Endothelial cell of umbilical vein (primary cell): Measurements from ENCODE around the gene MMP2.

Experiments
- EZH2 ChIP-seq: IDR thresholded peaks from 2 replicates; pipeline ENCODE4 v1.6.1; 2012; ENCODE audit warnings: borderline replicate concordance, low read depth, mild to moderate bottlenecking, moderate library complexity, low read length, inconsistent platforms; ENCODE audit not compliant: severe bottlenecking
- GATA2 ChIP-seq: IDR thresholded peaks from 2 replicates; pipeline ENCODE4 v1.7.0; 2011; ENCODE audit warnings: low read depth, mild to moderate bottlenecking, moderate library complexity, mixed read lengths, low read length; ENCODE audit not compliant: insufficient read length, insufficient read depth
- POLR2A ChIP-seq: IDR thresholded peaks from 2 replicates; pipeline ENCODE4 v1.6.1; 2012; ENCODE audit warnings: low read depth, mild to moderate bottlenecking, control low read depth, low read length
- TF ChIP-seq, protein P1 (sequence below), 2 donors: IDR thresholded peaks; 1 replicate in 1 of 2; 2 replicates in 1 of 2; pipeline ENCODE4 v1.5.1; 2011; ENCODE audit warnings: low read length in 2 of 2, mild to moderate bottlenecking in 2 of 2, moderate library complexity in 2 of 2, control low read depth in 1 of 2, inconsistent platforms in 1 of 2, low read depth in 1 of 2; ENCODE audit not compliant: insufficient read depth in 1 of 2; ENCODE audit errors: extremely low read depth in 1 of 2
- TF ChIP-seq, protein P2 (sequence below): IDR thresholded peaks from 2 replicates; pipeline ENCODE4 v1.6.1; 2011; ENCODE audit not compliant: insufficient read depth, insufficient read length

DNA sequence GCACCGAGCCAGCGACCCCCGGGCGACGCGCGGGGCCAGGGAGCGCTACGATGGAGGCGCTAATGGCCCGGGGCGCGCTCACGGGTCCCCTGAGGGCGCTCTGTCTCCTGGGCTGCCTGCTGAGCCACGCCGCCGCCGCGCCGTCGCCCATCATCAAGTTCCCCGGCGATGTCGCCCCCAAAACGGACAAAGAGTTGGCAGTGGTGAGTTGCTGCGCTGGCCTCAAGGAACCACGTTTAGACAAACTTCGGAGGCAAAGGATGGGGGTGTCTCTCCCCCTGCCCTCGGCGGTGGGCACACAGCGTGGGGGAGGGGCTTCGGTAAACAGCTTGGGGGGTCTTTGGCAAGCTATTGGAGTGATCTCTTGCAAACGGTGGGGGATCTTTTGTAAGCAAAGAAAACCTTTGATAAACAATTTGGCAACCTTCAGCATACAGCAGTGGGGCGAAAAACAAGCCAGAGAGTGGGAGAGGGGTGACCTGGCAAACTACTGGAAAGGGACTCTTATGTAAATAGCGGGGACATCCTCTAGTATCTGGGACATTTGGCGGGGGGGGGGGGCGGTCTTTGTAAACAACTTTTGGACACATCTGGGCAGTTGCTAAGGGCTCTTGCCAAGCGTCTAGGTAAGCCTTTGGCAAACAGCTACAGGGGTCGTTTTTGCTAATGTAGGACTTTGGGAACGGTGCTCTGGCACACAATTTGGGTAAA, 587 bp downstream of the MMP2 start:
- TF ChIP-seq POLR2A, result no peak
- TF ChIP-seq, protein P1, sequence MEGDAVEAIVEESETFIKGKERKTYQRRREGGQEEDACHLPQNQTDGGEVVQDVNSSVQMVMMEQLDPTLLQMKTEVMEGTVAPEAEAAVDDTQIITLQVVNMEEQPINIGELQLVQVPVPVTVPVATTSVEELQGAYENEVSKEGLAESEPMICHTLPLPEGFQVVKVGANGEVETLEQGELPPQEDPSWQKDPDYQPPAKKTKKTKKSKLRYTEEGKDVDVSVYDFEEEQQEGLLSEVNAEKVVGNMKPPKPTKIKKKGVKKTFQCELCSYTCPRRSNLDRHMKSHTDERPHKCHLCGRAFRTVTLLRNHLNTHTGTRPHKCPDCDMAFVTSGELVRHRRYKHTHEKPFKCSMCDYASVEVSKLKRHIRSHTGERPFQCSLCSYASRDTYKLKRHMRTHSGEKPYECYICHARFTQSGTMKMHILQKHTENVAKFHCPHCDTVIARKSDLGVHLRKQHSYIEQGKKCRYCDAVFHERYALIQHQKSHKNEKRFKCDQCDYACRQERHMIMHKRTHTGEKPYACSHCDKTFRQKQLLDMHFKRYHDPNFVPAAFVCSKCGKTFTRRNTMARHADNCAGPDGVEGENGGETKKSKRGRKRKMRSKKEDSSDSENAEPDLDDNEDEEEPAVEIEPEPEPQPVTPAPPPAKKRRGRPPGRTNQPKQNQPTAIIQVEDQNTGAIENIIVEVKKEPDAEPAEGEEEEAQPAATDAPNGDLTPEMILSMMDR (IDR thresholded peaks at IDR 0.05; ENCODE audit: extremely low read depth in 1 of 2, insufficient read depth in 1 of 2, low read depth in 1 of 2, low read length in 2 of 2), result no peak
- no peak for TF ChIP-seq GATA2
- TF ChIP-seq EZH2, result no peak
- TF ChIP-seq, protein P2, sequence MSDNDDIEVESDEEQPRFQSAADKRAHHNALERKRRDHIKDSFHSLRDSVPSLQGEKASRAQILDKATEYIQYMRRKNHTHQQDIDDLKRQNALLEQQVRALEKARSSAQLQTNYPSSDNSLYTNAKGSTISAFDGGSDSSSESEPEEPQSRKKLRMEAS, result no peak
